ENCODE measurements around the gene CAMK2G.

DNA sequence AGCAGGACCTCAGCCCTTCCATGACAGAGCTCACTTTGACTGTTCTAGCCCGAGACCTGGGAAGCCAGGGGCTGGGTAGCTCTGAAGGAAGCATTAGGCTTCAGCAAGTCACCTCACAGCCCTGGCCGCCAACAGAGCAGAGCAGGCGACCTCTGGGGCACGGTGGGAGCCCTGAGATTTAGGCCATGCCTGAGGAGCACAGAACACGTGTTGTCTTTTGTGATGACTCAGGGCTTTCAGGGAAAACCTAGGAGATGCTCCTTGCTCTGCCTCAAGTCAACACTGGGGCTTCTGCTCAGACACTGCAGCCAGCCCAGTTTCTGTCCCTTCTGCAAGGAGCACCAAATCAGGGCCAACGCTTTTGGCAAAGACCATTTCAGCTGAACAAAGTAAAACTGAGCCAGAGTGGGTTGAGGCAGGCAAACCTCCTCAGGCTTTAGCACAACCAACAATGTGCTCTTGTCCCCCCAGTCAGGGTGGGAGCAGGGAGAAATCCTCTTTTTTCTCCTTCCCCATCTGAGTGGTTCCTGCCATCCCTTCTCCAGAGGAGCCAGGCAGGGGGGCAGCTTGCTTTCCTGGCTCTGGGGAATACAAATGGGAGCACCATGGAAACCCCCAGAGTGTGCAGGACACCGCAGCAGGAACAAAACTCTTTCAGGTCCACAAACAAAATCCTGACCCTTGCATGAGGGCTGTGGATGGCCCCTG is 14.4 kb downstream of the CAMK2G start:
- TF ChIP-seq POLR2AphosphoS5 (IDR thresholded peaks at IDR 0.05; ENCODE audit: low read depth) (no peak), EZH2 (IDR thresholded peaks at IDR 0.05; ENCODE audit: low read depth, unreplicated experiment) (no peak), EZH2phosphoT487 (IDR thresholded peaks at IDR 0.05; ENCODE audit: unreplicated experiment) (no peak), CREB1 (CRISPR knock-in tag; IDR thresholded peaks at IDR 0.05; ENCODE audit: low read depth) (no peak), NANOG (IDR thresholded peaks at IDR 0.05; ENCODE audit: borderline replicate concordance) (no peak), JUNB (IDR thresholded peaks at IDR 0.05; ENCODE audit: unreplicated experiment) (no peak), ZNF331 (CRISPR knock-in tag; IDR thresholded peaks at IDR 0.05; ENCODE audit: low read depth) (no peak), STAT1 (IDR thresholded peaks at IDR 0.05; ENCODE audit: unreplicated experiment) (no peak)
- TF ChIP-seq, protein P1, sequence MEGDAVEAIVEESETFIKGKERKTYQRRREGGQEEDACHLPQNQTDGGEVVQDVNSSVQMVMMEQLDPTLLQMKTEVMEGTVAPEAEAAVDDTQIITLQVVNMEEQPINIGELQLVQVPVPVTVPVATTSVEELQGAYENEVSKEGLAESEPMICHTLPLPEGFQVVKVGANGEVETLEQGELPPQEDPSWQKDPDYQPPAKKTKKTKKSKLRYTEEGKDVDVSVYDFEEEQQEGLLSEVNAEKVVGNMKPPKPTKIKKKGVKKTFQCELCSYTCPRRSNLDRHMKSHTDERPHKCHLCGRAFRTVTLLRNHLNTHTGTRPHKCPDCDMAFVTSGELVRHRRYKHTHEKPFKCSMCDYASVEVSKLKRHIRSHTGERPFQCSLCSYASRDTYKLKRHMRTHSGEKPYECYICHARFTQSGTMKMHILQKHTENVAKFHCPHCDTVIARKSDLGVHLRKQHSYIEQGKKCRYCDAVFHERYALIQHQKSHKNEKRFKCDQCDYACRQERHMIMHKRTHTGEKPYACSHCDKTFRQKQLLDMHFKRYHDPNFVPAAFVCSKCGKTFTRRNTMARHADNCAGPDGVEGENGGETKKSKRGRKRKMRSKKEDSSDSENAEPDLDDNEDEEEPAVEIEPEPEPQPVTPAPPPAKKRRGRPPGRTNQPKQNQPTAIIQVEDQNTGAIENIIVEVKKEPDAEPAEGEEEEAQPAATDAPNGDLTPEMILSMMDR (conservative IDR thresholded peaks at IDR 0.05; ENCODE audit: low read depth in 2 of 2): no peak
- TF ChIP-seq, protein P2, sequence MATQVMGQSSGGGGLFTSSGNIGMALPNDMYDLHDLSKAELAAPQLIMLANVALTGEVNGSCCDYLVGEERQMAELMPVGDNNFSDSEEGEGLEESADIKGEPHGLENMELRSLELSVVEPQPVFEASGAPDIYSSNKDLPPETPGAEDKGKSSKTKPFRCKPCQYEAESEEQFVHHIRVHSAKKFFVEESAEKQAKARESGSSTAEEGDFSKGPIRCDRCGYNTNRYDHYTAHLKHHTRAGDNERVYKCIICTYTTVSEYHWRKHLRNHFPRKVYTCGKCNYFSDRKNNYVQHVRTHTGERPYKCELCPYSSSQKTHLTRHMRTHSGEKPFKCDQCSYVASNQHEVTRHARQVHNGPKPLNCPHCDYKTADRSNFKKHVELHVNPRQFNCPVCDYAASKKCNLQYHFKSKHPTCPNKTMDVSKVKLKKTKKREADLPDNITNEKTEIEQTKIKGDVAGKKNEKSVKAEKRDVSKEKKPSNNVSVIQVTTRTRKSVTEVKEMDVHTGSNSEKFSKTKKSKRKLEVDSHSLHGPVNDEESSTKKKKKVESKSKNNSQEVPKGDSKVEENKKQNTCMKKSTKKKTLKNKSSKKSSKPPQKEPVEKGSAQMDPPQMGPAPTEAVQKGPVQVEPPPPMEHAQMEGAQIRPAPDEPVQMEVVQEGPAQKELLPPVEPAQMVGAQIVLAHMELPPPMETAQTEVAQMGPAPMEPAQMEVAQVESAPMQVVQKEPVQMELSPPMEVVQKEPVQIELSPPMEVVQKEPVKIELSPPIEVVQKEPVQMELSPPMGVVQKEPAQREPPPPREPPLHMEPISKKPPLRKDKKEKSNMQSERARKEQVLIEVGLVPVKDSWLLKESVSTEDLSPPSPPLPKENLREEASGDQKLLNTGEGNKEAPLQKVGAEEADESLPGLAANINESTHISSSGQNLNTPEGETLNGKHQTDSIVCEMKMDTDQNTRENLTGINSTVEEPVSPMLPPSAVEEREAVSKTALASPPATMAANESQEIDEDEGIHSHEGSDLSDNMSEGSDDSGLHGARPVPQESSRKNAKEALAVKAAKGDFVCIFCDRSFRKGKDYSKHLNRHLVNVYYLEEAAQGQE (IDR thresholded peaks at IDR 0.05; ENCODE audit: unreplicated experiment): no peak
- TF ChIP-seq, protein P3, sequence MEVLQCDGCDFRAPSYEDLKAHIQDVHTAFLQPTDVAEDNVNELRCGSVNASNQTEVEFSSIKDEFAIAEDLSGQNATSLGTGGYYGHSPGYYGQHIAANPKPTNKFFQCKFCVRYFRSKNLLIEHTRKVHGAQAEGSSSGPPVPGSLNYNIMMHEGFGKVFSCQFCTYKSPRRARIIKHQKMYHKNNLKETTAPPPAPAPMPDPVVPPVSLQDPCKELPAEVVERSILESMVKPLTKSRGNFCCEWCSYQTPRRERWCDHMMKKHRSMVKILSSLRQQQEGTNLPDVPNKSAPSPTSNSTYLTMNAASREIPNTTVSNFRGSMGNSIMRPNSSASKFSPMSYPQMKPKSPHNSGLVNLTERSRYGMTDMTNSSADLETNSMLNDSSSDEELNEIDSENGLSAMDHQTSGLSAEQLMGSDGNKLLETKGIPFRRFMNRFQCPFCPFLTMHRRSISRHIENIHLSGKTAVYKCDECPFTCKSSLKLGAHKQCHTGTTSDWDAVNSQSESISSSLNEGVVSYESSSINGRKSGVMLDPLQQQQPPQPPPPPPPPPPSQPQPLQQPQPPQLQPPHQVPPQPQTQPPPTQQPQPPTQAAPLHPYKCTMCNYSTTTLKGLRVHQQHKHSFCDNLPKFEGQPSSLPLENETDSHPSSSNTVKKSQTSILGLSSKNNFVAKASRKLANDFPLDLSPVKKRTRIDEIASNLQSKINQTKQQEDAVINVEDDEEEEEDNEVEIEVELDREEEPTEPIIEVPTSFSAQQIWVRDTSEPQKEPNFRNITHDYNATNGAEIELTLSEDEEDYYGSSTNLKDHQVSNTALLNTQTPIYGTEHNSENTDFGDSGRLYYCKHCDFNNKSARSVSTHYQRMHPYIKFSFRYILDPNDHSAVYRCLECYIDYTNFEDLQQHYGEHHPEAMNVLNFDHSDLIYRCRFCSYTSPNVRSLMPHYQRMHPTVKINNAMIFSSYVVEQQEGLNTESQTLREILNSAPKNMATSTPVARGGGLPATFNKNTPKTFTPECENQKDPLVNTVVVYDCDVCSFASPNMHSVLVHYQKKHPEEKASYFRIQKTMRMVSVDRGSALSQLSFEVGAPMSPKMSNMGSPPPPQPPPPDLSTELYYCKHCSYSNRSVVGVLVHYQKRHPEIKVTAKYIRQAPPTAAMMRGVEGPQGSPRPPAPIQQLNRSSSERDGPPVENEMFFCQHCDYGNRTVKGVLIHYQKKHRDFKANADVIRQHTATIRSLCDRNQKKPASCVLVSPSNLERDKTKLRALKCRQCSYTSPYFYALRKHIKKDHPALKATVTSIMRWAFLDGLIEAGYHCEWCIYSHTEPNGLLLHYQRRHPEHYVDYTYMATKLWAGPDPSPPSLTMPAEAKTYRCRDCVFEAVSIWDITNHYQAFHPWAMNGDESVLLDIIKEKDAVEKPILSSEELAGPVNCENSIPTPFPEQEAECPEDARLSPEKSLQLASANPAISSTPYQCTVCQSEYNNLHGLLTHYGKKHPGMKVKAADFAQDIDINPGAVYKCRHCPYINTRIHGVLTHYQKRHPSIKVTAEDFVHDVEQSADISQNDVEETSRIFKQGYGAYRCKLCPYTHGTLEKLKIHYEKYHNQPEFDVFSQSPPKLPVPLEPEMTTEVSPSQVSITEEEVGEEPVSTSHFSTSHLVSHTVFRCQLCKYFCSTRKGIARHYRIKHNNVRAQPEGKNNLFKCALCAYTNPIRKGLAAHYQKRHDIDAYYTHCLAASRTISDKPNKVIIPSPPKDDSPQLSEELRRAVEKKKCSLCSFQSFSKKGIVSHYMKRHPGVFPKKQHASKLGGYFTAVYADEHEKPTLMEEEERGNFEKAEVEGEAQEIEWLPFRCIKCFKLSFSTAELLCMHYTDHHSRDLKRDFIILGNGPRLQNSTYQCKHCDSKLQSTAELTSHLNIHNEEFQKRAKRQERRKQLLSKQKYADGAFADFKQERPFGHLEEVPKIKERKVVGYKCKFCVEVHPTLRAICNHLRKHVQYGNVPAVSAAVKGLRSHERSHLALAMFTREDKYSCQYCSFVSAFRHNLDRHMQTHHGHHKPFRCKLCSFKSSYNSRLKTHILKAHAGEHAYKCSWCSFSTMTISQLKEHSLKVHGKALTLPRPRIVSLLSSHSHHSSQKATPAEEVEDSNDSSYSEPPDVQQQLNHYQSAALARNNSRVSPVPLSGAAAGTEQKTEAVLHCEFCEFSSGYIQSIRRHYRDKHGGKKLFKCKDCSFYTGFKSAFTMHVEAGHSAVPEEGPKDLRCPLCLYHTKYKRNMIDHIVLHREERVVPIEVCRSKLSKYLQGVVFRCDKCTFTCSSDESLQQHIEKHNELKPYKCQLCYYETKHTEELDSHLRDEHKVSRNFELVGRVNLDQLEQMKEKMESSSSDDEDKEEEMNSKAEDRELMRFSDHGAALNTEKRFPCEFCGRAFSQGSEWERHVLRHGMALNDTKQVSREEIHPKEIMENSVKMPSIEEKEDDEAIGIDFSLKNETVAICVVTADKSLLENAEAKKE (CRISPR knock-in tag; IDR thresholded peaks at IDR 0.05): no peak

Data from GM23338 (cell line).